Esophagus muscularis mucosa (tissue), 3 donors: ENCODE data around the gene ERC2.

ENCODE experiments used
- POLR2A ChIP-seq: fragments of 450-650 bp; IDR thresholded peaks from one replicate; pipeline ENCODE4 v1.6.1; 2017; ENCODE audit warnings: antibody characterized with exemption, moderate library complexity, mild to moderate bottlenecking, low read depth
- TF ChIP-seq, protein P1 (sequence below), 3 experiments: fragments of 200-600 bp in 2 of 3; fragments of 450-650 bp in 1 of 3; sonication (generic) in 2 of 3; IDR thresholded peaks; one replicate each; pipeline ENCODE4 v1.5.1; 2017 to 2019; ENCODE audit warnings: antibody characterized with exemption in 3 of 3, mild to moderate bottlenecking in 2 of 3, moderate library complexity in 1 of 3

DNA sequence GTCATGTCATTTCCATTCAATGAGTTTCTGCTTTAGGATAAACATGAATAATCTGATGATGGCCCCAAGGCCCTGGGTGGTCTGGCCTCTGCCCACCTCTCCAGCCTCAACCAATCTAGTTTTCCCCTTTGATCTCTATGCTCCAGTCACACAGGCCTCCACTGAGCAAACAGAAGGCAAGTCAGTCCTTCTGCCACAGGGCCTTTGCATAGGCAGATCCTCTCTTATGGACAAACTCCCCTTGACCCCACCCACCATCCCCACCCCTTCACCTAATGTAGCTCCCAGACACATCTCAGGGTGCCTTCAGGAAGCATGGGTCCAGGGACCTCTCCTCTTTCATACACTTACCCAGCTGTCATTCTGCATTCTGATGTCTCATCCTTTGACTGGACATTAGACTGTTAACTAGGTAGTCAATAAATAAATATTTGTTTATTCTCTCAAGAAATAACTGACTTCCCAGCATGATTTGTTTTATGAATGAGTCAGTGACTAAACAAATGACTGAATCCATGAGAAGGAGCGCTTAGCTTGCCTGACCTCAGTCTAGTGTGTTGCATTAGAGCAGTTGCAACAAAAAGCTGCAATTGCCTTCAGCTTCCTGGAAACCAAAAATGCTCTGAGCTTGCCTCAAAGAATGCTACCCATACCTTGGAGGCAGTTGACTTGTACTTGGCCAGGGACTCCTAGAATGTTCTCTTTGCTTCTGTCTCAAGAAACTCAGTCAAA is 594.6 kb downstream of the ERC2 start:
- TF ChIP-seq, protein P1, sequence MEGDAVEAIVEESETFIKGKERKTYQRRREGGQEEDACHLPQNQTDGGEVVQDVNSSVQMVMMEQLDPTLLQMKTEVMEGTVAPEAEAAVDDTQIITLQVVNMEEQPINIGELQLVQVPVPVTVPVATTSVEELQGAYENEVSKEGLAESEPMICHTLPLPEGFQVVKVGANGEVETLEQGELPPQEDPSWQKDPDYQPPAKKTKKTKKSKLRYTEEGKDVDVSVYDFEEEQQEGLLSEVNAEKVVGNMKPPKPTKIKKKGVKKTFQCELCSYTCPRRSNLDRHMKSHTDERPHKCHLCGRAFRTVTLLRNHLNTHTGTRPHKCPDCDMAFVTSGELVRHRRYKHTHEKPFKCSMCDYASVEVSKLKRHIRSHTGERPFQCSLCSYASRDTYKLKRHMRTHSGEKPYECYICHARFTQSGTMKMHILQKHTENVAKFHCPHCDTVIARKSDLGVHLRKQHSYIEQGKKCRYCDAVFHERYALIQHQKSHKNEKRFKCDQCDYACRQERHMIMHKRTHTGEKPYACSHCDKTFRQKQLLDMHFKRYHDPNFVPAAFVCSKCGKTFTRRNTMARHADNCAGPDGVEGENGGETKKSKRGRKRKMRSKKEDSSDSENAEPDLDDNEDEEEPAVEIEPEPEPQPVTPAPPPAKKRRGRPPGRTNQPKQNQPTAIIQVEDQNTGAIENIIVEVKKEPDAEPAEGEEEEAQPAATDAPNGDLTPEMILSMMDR (IDR thresholded peaks at IDR 0.05): no peak
- no peak for TF ChIP-seq POLR2A
